Panc1 (cell line): ENCODE results near the gene GUSB. TPM values are rescaled to one million over a fixed set of nuclear protein-coding genes. Genes with fewer than 3 reads are reported as not detected.
"Not testable (repeated sequence)": the region's sequence is repeated elsewhere in the genome, so short reads cannot be mapped to it uniquely, and the experiment has no call there.

Source experiments
- ATAC-seq: fragments of 200-7000 bp; cut with Tn5 transposase; 2 replicates; pipeline ENCODE4 v1.9.1; 2020; ENCODE audit warnings: mild to moderate bottlenecking, moderate library complexity
- BruUV-seq: library from RNA; stranded (reverse); fragments of 400-500 nt; replicated peaks from 2 replicates; lab custom pipeline; 2021; lab: Mats Ljungman, UMichigan
- CTCF ChIA-PET: fragments of 300-600 bp; sonication (Branson Sonifier 250); formaldehyde crosslinking; loops from one replicate; lab custom pipeline; 2022; ENCODE audit warnings: antibody characterized with exemption; lab: Charles Lee
- POLR2A ChIA-PET: fragments of 300-600 bp; sonication (Branson Sonifier 250); formaldehyde crosslinking; loops from one replicate; lab custom pipeline; 2022; ENCODE audit warnings: antibody characterized with exemption; lab: Charles Lee
- DNase-seq: peaks from one replicate; pipeline ENCODE4 v3.0.0-alpha.2; 2010; ENCODE audit warnings: low read depth, low spot score
- H3K27ac ChIP-seq: 2 replicates; pipeline ENCODE4 v1.5.1; 2011; ENCODE audit warnings: mild to moderate bottlenecking, low read length, inconsistent platforms
- H3K27me3 ChIP-seq: fragments of 200-500 bp; sonication (Bioruptor generic); 2 replicates; pipeline ENCODE4 v1.6.0; 2014; ENCODE audit warnings: low read length, inconsistent platforms; ENCODE audit not compliant: control insufficient read depth, insufficient read depth
- H3K36me3 ChIP-seq: fragments of 200-500 bp; sonication (Bioruptor generic); 2 replicates; pipeline ENCODE4 v1.5.1; 2014; ENCODE audit warnings: inconsistent platforms, mild to moderate bottlenecking, low read length, moderate library complexity; ENCODE audit not compliant: control insufficient read depth, insufficient read depth
- H3K4me1 ChIP-seq: 2 replicates; pipeline ENCODE4 v1.5.1; 2011; ENCODE audit warnings: inconsistent platforms, mild to moderate bottlenecking, low read length, moderate library complexity; ENCODE audit not compliant: control insufficient read depth, insufficient read depth
- H3K4me3 ChIP-seq, 2 experiments: 2 replicates each; pipeline ENCODE4 v1.5.1; 2011 to 2012; ENCODE audit warnings: low read depth in 2 of 2, low read length in 2 of 2, mild to moderate bottlenecking in 2 of 2, inconsistent platforms in 1 of 2, moderate library complexity in 1 of 2
- H3K9me3 ChIP-seq: fragments of 200-500 bp; sonication (Bioruptor generic); 2 replicates; pipeline ENCODE4 v1.5.1; 2014; ENCODE audit warnings: low read depth, mild to moderate bottlenecking, inconsistent platforms, low read length, moderate library complexity; ENCODE audit not compliant: control insufficient read depth, insufficient read depth
- CTCF ChIP-seq: fragments of 450-650 bp; IDR thresholded peaks from 2 replicates; pipeline ENCODE4 v1.5.1; 2017; ENCODE audit warnings: mild to moderate bottlenecking
- POLR2AphosphoS5 ChIP-seq: IDR thresholded peaks from 2 replicates; pipeline ENCODE4 v1.6.1; 2012; ENCODE audit warnings: mild to moderate bottlenecking, low read depth, low read length, moderate library complexity
- REST ChIP-seq, 2 experiments: IDR thresholded peaks; 2 replicates each; pipeline ENCODE4 v1.6.1; 2011 to 2012; ENCODE audit warnings: low read depth in 2 of 2, control low read depth in 1 of 2, low read length in 1 of 2, mild to moderate bottlenecking in 1 of 2, moderate library complexity in 1 of 2; ENCODE audit not compliant: insufficient read depth in 1 of 2
- SIN3A ChIP-seq: IDR thresholded peaks from 2 replicates; pipeline ENCODE4 v1.6.1; 2012; ENCODE audit warnings: low read depth, mild to moderate bottlenecking, low read length, moderate library complexity, borderline replicate concordance; ENCODE audit not compliant: insufficient read depth
- TCF7L2 ChIP-seq: IDR thresholded peaks from 2 replicates; pipeline ENCODE4 v1.6.1; 2011; ENCODE audit warnings: mild to moderate bottlenecking, low read depth, low read length, inconsistent platforms
- in situ Hi-C: cut with HindIII; loops from 2 replicates; pipeline ENCODE4 v1.10.0; 2016; ENCODE audit warnings: low sequenced_read_pairs, low pct_unique_long_range_greater_than_20kb
- intact Hi-C: fragments of 100-400 bp; cut with micrococcal nuclease; formaldehyde crosslinking; loops from one replicate; pipeline ENCODE4 v1.10.0; 2022; ENCODE audit not compliant: unreplicated experiment
- total RNA-seq: library from RNA; stranded (reverse); gene quantifications from one replicate; pipeline ENCODE4 v1.2.1, GENCODE V29; 2021; ENCODE audit not compliant: unreplicated experiment

GUSB gene
- total RNA-seq, 1 experiment from 2014 or later, result 47.4 TPM

GRCh38 chr7:65966146-65966545 lies 15.9 kb downstream of the GUSB start:
- in situ Hi-C loops (no loop called here), intact Hi-C loops (no loop called here)
- BruUV-seq, result no TSS peak
- H3K36me3 ChIP-seq, result 0 out of 2 replicates have a peak, but pooled peaks cover 3% of the 10 kb centered on the region
- no peaks in the 10 kb centered on the region for H3K9me3 ChIP-seq
- no peak for ATAC-seq
- TF ChIP-seq SIN3A, result no peak
- no peak for TF ChIP-seq TCF7L2
- TF ChIP-seq CTCF, result no peak
- no peak for TF ChIP-seq REST (IDR thresholded peaks at IDR 0.05; ENCODE audit: insufficient read depth in 1 of 2, low read depth in 2 of 2, low read length in 1 of 2)
- TF ChIP-seq POLR2AphosphoS5, result no peak
- CTCF ChIA-PET, result no interaction called here
- H3K27me3 ChIP-seq, result no peaks in the 10 kb centered on the region
- POLR2A ChIA-PET, result no interaction called here
- no peak overlapping the region for H3K27ac ChIP-seq
- no peak overlapping the region for H3K4me3 ChIP-seq
- no peaks in the 10 kb centered on the region for H3K4me1 ChIP-seq
- DNase-seq, result no peak

GRCh38 chr7:65964671-65965070 lies 17.3 kb downstream of the GUSB start:
- POLR2A ChIA-PET, BruUV-seq, H3K9me3 ChIP-seq, intact Hi-C loops, H3K27ac ChIP-seq, DNase-seq, H3K4me3 ChIP-seq, in situ Hi-C loops, H3K4me1 ChIP-seq, H3K27me3 ChIP-seq, ATAC-seq, CTCF ChIA-PET: not testable (repeated sequence)
- 0 out of 2 replicates have a peak, but pooled peaks cover 10% of the 10 kb centered on the region for H3K36me3 ChIP-seq

- POLR2A ChIA-PET, result no interaction called here
- no peak for DNase-seq
- H3K4me3 ChIP-seq, result no peak overlapping the region
- BruUV-seq, result no TSS peak
- TF ChIP-seq SIN3A, result no peak
- TF ChIP-seq TCF7L2, result no peak
- no peak for TF ChIP-seq CTCF
- TF ChIP-seq POLR2AphosphoS5, result no peak
- TF ChIP-seq REST (IDR thresholded peaks at IDR 0.05; ENCODE audit: insufficient read depth in 1 of 2, low read depth in 2 of 2, low read length in 1 of 2), result no peak
- H3K27ac ChIP-seq, result no peak overlapping the region
- no peaks in the 10 kb centered on the region for H3K9me3 ChIP-seq
- ATAC-seq, result no peak
- intact Hi-C loops (no loop called here), in situ Hi-C loops (no loop called here)
- no peaks in the 10 kb centered on the region for H3K4me1 ChIP-seq
- no peaks in the 10 kb centered on the region for H3K27me3 ChIP-seq
- CTCF ChIA-PET, result no interaction called here
- peaks cover 15% of the 10 kb centered on the region for H3K36me3 ChIP-seq
Measured at GRCh38 chr7:65962033-65962432, 20.0 kb downstream of the GUSB start.
